ENCODE measurements around the gene DGKE. TPM values are rescaled to one million over a fixed set of nuclear protein-coding genes. Genes with fewer than 3 reads are reported as not detected.

DGKE gene
- total RNA-seq, 4 donors from 2014 or later = 7.1 to 12.5 (median 11.1) TPM

- TF ChIP-seq POLR2A (IDR thresholded peaks at IDR 0.05; ENCODE audit: low read depth) (no peak), POLR2AphosphoS5 (IDR thresholded peaks at IDR 0.05) (peak in 1 of 2 donors; percentile 14), EP300 (IDR thresholded peaks at IDR 0.05) (no peak)
- TF ChIP-seq, protein P1, sequence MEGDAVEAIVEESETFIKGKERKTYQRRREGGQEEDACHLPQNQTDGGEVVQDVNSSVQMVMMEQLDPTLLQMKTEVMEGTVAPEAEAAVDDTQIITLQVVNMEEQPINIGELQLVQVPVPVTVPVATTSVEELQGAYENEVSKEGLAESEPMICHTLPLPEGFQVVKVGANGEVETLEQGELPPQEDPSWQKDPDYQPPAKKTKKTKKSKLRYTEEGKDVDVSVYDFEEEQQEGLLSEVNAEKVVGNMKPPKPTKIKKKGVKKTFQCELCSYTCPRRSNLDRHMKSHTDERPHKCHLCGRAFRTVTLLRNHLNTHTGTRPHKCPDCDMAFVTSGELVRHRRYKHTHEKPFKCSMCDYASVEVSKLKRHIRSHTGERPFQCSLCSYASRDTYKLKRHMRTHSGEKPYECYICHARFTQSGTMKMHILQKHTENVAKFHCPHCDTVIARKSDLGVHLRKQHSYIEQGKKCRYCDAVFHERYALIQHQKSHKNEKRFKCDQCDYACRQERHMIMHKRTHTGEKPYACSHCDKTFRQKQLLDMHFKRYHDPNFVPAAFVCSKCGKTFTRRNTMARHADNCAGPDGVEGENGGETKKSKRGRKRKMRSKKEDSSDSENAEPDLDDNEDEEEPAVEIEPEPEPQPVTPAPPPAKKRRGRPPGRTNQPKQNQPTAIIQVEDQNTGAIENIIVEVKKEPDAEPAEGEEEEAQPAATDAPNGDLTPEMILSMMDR (IDR thresholded peaks at IDR 0.05) = peak; percentile 81 to 96 (median 85)
- no peaks in the 10 kb centered on the region for H3K27me3 ChIP-seq
- no peaks in the 10 kb centered on the region for H3K9me3 ChIP-seq
- no peak for DNase-seq (ENCODE audit: extremely low spot score)
- 19% methylated on average over 14 of the region's 14 CpGs for WGBS
- no peak overlapping the region for H3K27ac ChIP-seq (replicated peaks in 1 of 4)
- intact Hi-C loops (cut with DNase I) = loop anchor here (2.0 kb wide), 1 partner anchor 121 kb away; no protein-coding TSS in a partner anchor
- H3K4me3 ChIP-seq = no peak overlapping the region
- peaks cover 0 to 8% (median 7%) of the 10 kb centered on the region in 4 donors for H3K4me1 ChIP-seq
- H3K36me3 ChIP-seq = peaks cover 0 to 5% (median 1%) of the 10 kb centered on the region in 4 donors
Observed at GRCh38 chr17:56819431-56820145, 14.4 kb upstream of the DGKE start.

DNA sequence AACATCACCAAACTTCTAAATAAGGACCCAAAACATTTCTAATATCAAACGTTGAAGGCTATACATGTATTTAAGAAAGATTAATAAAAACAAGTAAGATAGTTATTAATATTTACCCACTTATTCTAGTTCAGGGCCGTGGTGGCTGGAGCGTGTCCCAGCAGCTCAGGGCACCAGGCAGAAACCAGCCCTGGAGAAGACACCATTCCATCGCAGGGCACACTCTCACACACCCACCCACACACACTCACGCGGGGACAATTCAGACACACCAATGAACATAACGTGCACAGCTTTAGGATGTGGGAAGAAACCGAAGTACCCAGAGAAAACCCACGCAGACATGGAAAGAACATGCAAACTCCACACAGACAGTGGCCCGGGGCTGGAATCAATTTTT, 13.7 kb upstream of the DGKE start:
- Histone ChIP-seq H3K27me3 (no peaks in the 10 kb centered on the region), H3K4me3 (no peak overlapping the region), H3K9me3 (no peaks in the 10 kb centered on the region), H3K4me1 (peaks cover 0 to 8% (median 7%) of the 10 kb centered on the region in 4 donors), H3K27ac (replicated peaks in 1 of 4) (no peak overlapping the region), H3K36me3 (peaks cover 0 to 5% (median 2%) of the 10 kb centered on the region in 4 donors)
- 84% methylated on average over 10 of the region's 10 CpGs for WGBS
- intact Hi-C loops (cut with DNase I) = no loop called here
- TF ChIP-seq POLR2AphosphoS5 (IDR thresholded peaks at IDR 0.05) (no peak), EP300 (IDR thresholded peaks at IDR 0.05) (no peak), POLR2A (IDR thresholded peaks at IDR 0.05; ENCODE audit: low read depth) (no peak)
- TF ChIP-seq, protein P1 (IDR thresholded peaks at IDR 0.05) = no peak
- DNase-seq (ENCODE audit: extremely low spot score) = no peak

DNA sequence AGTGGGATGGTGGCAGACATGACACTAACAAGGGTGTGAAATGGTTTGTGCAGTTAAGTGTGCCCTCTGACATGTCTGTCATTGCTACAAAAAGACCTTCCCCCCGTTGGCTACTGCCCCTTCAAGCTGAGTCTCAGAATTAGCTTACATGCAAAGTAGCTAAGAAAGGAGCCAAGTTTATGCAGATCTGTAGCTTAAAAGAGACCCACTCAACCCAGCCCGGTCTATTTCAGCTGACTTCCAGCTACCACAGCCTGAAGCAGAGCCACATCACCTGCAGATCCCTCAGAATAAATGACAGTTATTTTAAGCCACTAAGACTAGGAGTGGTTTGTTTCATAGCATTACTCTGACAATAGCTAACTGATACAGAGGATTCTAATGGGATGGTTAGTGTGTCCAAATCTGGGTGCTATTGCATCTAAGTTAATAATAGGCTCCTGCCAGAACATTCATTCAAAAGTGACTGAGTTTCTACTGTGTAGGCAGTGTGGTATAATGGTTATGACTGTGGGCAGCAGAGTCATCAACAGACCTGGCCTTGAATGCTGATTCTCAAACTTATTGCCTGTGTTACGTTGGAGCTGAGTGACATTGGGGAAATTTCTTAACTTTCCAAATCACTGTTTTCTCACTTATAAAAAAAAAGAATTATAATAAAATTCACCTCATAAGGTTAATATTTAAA, 12.0 kb upstream of the DGKE start:
- H3K27me3 ChIP-seq = no peaks in the 10 kb centered on the region
- intact Hi-C loops (cut with DNase I) = no loop called here
- DNase-seq (ENCODE audit: extremely low spot score) = no peak
- TF ChIP-seq, protein P1 (IDR thresholded peaks at IDR 0.05) = no peak
- TF ChIP-seq POLR2A (IDR thresholded peaks at IDR 0.05; ENCODE audit: low read depth) (no peak), POLR2AphosphoS5 (IDR thresholded peaks at IDR 0.05) (no peak), EP300 (IDR thresholded peaks at IDR 0.05) (no peak)
- H3K9me3 ChIP-seq = no peaks in the 10 kb centered on the region
- H3K4me3 ChIP-seq = no peak overlapping the region
- 88% methylated on average over 3 of the region's 3 CpGs for WGBS
- H3K36me3 ChIP-seq = peaks cover 0 to 5% (median 2%) of the 10 kb centered on the region in 4 donors
- H3K27ac ChIP-seq (replicated peaks in 1 of 4) = no peak overlapping the region
- peaks cover 0 to 8% (median 7%) of the 10 kb centered on the region in 4 donors for H3K4me1 ChIP-seq

GRCh38 chr17:56822725-56823124, 11.2 kb upstream of the DGKE start:
- TF ChIP-seq EP300 (IDR thresholded peaks at IDR 0.05) (no peak), POLR2A (IDR thresholded peaks at IDR 0.05; ENCODE audit: low read depth) (no peak), POLR2AphosphoS5 (IDR thresholded peaks at IDR 0.05) (peak in 1 of 2 donors; percentile 54)
- TF ChIP-seq, protein P1 (IDR thresholded peaks at IDR 0.05) = no peak
- intact Hi-C loops (cut with DNase I) = no loop called here
- Histone ChIP-seq H3K4me1 (peaks cover 0 to 8% (median 7%) of the 10 kb centered on the region in 4 donors), H3K27ac (replicated peaks in 1 of 4) (no peak overlapping the region), H3K36me3 (peaks cover 0 to 9% (median 2%) of the 10 kb centered on the region in 4 donors), H3K9me3 (no peaks in the 10 kb centered on the region), H3K27me3 (no peaks in the 10 kb centered on the region), H3K4me3 (no peak overlapping the region)
- WGBS = 45% methylated on average over 4 of the region's 5 CpGs
- no peak for DNase-seq (ENCODE audit: extremely low spot score)
